ENCODE data around the gene ELMOD3.
"Not testable (repeated sequence)": the region's sequence is repeated elsewhere in the genome, so short reads cannot be mapped to it uniquely, and the experiment has no call there.

The ELMOD3 gene

GRCh38 chr2:85377083-85377482 is 22.5 kb downstream of the ELMOD3 start:
- no peak for DNase-seq

GRCh38 chr2:85378257-85378656 is 23.7 kb downstream of the ELMOD3 start:
- DNase-seq: no peak

DNA sequence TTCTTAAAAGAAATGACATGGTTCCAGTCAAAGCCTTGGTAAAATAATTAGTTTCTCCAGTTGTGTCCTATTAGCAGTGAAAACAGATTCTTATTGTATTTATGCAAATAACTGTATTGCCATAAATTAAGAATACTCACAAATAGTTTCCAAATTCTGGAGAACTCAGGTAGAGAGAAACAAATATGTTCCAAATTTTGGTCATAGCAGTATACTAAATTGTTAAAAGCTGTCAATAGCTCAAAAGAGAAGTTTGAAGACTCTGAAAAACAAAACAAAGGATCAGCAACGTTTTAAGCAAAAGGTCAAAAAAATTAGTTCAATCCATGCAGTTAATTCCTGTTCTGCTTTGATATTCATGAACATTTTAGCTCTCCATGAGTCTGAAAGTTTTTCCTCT is 25.5 kb downstream of the ELMOD3 start:
- DNase-seq: no peak

DNA sequence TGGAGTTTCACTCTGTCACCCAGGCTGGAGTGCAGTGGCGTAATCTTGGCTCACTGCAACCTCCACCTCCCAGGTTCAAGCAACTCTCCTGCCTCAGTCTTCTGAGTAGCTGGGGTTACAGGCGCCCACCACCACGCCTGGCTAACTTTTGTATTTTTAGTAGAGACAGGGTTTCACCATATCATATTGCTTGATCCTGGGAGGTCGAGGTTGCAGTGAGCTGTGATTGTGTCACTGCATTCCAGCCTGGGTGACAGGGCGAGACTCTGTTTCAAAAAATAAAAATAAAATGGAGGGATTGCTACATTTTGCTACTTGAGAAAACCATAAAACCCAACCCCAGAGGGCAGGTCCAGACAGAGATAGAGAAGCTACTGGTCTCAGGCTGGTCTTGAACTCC is 28.6 kb downstream of the ELMOD3 start:
- not testable (repeated sequence) for DNase-seq

- DNase-seq: no peak
These were observed 29.3 kb downstream of the ELMOD3 start for GRCh38 chr2:85383850-85384249.

DNA sequence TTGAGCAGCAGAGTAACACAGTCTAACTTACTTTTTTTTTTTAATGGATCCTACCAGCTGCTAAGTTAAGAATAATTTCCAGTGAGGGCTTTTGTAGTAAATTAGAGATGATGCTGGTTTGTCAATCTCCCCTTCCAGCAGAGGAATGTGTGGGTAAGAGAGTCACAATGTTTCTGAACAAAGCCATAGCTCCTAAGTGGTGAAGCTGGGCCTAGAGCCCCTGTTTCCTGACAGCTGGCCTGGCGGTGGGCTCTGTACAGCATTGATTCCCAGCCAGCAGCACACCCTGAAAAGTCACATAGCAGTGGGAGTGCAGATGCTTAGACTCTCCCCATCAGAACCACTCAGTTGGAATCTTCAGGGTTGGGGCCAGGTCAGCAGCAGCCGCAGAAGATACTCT is 31.2 kb downstream of the ELMOD3 start:
- no peak for DNase-seq

DNA sequence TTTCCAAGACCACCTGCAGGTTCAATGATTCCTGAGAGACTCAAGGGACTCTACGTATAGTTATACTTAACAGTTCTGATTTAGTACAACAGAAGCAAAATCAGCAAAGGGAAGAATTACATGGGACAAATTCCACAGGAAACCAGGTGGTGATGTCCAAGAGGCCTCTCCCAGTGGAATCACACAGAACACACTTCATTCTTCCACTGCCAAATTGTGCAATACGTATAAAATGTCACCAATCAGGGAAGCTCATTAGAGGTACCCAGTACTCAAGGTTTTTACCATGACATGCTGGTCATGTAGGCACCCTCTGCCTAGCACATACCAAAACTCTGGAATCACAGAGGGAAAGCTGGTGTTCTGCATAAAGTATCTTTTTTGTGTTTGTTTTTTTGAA is 33.2 kb downstream of the ELMOD3 start:
- no peak for DNase-seq

DNA sequence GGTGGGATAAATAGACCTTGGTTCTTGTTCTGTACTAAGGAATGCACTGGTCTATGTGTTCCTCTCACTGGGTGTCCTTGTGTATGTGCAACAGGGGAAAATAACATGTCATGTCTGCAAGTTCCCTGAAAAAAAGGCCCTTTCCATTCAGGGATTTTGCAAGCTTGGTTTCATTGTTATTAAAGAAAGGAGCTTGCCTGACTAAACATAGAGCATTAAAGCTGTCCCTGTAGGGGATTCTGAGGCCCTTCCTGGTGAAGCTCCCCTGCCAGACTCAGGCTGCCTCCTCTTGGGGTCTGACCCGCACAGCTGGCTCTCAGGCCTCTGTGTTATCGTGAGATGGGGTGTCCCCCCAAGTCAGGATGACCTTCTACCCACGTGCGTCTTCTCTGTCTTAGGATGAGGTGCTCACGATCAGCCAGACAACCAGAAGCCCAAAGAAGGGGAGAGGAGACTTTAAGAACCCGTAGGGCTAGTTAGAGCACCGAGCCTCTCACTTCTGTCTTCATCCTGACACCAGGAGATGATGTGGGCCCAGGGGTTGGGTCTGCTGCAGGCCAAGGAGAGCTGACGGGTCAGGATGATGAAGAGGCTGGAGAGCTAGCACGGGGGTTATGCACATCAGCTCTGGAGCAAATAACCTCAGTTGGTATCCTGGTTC is 34.4 kb downstream of the ELMOD3 start:
- no peak for DNase-seq

- no peak for DNase-seq
These were observed 36.5 kb downstream of the ELMOD3 start for GRCh38 chr2:85390941-85391669.

- no peak for DNase-seq
These were observed 39.3 kb downstream of the ELMOD3 start for GRCh38 chr2:85393836-85394235.

GRCh38 chr2:85394261-85394681 is 39.7 kb downstream of the ELMOD3 start:
- DNase-seq: no peak

- no peak for DNase-seq
These were observed 40.4 kb downstream of the ELMOD3 start for GRCh38 chr2:85394976-85395375.

- no peak for DNase-seq
These were observed 41.4 kb downstream of the ELMOD3 start for GRCh38 chr2:85395912-85396475.

- no peak for DNase-seq
These were observed 42.2 kb downstream of the ELMOD3 start for GRCh38 chr2:85396531-85397470.

- no peak for DNase-seq
These were observed 43.4 kb downstream of the ELMOD3 start for GRCh38 chr2:85397925-85398331.

- no peak for DNase-seq
These were observed 44.0 kb downstream of the ELMOD3 start for GRCh38 chr2:85398426-85399182.

GRCh38 chr2:85399183-85399455 is 44.5 kb downstream of the ELMOD3 start:
- DNase-seq: no peak

GRCh38 chr2:85400023-85400422 is 45.5 kb downstream of the ELMOD3 start:
- no peak for DNase-seq

GRCh38 chr2:85400541-85401463 is 46.2 kb downstream of the ELMOD3 start:
- DNase-seq: no peak

- DNase-seq: no peak
These were observed 46.9 kb downstream of the ELMOD3 start for GRCh38 chr2:85401464-85401805.

DNA sequence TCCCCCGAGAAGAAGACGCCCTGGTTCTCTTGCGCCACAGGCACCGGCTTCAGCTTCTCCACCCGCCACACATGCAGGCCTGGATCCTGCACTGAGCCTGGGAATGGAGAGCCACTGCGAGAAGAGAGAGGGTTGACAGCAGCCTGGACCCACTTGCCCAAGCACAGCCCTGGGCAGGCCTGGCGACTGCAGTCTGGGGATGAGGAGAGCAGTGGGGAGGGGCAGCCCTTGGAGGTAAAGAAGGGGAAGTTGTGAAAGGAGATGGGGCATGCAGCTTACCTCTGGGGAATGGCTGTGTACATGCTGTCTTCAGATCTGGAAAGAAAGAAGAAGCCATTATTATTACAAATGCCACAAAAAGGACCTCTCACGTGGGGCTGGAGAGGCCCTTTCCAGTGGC is 47.3 kb downstream of the ELMOD3 start:
- no peak for DNase-seq

Measured in SW 1271 (cell line).